ENCODE results near the gene DSTYK. TPM values are rescaled to one million over a fixed set of nuclear protein-coding genes. Genes with fewer than 3 reads are reported as not detected.
"Not testable (repeated sequence)": the region's sequence is repeated elsewhere in the genome, so short reads cannot be mapped to it uniquely, and the experiment has no call there.

The DSTYK gene
- total and polyA plus RNA-seq, 4 donors: 3.5 to 19.3 (median 7.1) TPM

DNA sequence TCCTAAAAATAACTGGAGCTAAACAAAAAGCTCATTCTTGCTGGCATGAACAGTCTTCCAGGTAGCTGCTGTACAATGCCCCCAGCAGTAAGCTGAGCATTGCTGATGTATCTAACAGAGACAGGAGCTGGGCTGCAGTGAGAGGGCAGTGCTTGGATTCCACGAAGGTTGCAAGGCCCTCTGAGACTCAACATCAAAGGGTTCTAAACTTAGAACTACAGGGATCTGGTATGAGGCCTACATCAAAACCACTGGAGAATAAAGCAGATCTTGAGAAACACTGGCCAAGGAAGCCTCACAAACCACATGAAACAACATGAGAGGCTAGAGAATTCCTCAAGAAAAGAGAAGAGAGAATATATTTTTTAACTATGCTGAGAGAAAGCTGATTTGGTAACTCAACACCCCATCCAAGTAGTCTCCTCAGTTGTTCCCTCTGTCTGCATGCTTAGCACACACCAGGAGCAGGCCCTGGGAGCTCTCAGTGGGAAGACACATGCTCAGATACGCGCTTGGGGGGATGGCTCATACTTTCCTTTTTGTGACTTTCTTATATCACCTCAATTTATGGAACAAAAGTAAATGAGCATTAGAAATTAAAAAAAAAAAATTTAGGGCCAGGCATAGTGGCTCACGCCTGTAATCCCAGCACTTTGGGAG, 27.7 kb downstream of the DSTYK start:
- no peak overlapping the region for H3K27ac ChIP-seq (ENCODE audit: low read depth in 1 of 2, low read length in 1 of 2)
- H3K36me3 ChIP-seq (ENCODE audit: control insufficient read depth in 4 of 4, insufficient read depth in 4 of 4, low read length in 4 of 4): peaks cover 4 to 11% (median 6%) of the 10 kb centered on the region in 4 donors
- H3K27me3 ChIP-seq (ENCODE audit: control insufficient read depth in 3 of 3, insufficient read depth in 3 of 3, low read length in 2 of 3): no peaks in the 10 kb centered on the region
- H3K4me3 ChIP-seq: no peak overlapping the region
- TF ChIP-seq, protein P1, sequence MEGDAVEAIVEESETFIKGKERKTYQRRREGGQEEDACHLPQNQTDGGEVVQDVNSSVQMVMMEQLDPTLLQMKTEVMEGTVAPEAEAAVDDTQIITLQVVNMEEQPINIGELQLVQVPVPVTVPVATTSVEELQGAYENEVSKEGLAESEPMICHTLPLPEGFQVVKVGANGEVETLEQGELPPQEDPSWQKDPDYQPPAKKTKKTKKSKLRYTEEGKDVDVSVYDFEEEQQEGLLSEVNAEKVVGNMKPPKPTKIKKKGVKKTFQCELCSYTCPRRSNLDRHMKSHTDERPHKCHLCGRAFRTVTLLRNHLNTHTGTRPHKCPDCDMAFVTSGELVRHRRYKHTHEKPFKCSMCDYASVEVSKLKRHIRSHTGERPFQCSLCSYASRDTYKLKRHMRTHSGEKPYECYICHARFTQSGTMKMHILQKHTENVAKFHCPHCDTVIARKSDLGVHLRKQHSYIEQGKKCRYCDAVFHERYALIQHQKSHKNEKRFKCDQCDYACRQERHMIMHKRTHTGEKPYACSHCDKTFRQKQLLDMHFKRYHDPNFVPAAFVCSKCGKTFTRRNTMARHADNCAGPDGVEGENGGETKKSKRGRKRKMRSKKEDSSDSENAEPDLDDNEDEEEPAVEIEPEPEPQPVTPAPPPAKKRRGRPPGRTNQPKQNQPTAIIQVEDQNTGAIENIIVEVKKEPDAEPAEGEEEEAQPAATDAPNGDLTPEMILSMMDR (IDR thresholded peaks at IDR 0.05; ENCODE audit: control extremely low read depth, extremely low read depth): no peak
- no peaks in the 10 kb centered on the region for H3K9me3 ChIP-seq (ENCODE audit: control insufficient read depth in 4 of 4, insufficient read depth in 3 of 4, low read length in 3 of 4)
- no peak for DNase-seq
- ATAC-seq (ENCODE audit: insufficient read depth, low FRiP score): no peak
- H3K4me1 ChIP-seq (ENCODE audit: control insufficient read depth in 5 of 5, insufficient read depth in 5 of 5, low read length in 5 of 5): peaks cover 4 to 16% (median 6%) of the 10 kb centered on the region in 5 donors
- no peak overlapping the region for H3K9ac ChIP-seq (ENCODE audit: insufficient read depth in 1 of 2, low read length in 2 of 2)
- 42 to 45% methylated on average over 4 of the region's 4 CpGs for WGBS, 2 donors

DNA sequence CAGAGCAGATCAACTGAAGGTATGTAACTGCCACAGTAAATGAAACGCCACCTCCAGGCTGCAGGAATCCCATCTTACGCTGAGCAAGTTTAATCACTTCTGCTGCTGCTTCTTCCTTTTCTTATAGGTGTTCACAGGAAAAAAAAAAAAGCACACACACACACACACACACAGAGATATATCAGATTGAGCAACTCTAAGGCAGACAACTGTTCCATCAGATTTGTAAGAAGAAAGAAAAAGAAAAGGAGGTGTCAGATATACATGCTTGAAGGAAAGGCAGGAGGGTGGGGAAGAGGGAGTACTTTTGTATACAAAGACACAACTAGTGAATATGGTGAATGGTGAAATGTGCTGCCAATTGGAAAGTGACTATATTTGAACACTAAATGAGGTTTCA, 28.6 kb downstream of the DSTYK start:
- Histone ChIP-seq H3K36me3 (ENCODE audit: control insufficient read depth in 4 of 4, insufficient read depth in 4 of 4, low read length in 4 of 4) (peaks cover 4 to 11% (median 6%) of the 10 kb centered on the region in 4 donors), H3K9ac (ENCODE audit: insufficient read depth in 1 of 2, low read length in 2 of 2) (no peak overlapping the region), H3K9me3 (ENCODE audit: control insufficient read depth in 4 of 4, insufficient read depth in 3 of 4, low read length in 3 of 4) (no peaks in the 10 kb centered on the region), H3K4me3 (no peak overlapping the region), H3K4me1 (ENCODE audit: control insufficient read depth in 5 of 5, insufficient read depth in 5 of 5, low read length in 5 of 5) (peaks cover 0 to 7% (median 5%) of the 10 kb centered on the region in 5 donors), H3K27ac (ENCODE audit: low read depth in 1 of 2, low read length in 1 of 2) (no peak overlapping the region), H3K27me3 (ENCODE audit: control insufficient read depth in 3 of 3, insufficient read depth in 3 of 3, low read length in 2 of 3) (no peaks in the 10 kb centered on the region)
- TF ChIP-seq, protein P1 (IDR thresholded peaks at IDR 0.05; ENCODE audit: control extremely low read depth, extremely low read depth): no peak
- 70 to 82% methylated on average over 2 of the region's 2 CpGs for WGBS, 2 donors
- ATAC-seq (ENCODE audit: insufficient read depth, low FRiP score): no peak
- DNase-seq: no peak

DNA sequence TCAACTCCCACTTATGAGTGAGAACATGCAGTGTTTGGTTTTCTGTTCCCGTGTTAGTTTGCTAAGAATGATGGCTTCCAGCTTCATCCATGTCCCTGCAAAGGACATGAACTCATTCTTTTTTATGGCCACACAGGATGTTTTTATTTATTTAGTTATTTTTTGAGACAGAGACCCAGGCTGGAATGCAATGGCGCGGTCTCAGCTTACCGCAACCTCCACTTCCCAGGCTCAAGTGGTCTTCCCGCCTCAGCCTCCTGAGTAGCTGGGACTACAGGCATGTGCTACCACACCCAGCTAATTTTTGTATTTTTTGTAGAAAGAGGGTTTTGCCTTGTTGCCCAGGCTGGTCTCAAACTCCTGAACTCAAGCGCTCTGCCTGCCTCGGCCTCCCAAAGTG, 31.2 kb downstream of the DSTYK start:
- H3K36me3 ChIP-seq (ENCODE audit: control insufficient read depth in 4 of 4, insufficient read depth in 4 of 4, low read length in 4 of 4); H3K9me3 ChIP-seq (ENCODE audit: control insufficient read depth in 4 of 4, insufficient read depth in 3 of 4, low read length in 3 of 4); H3K27me3 ChIP-seq (ENCODE audit: control insufficient read depth in 3 of 3, insufficient read depth in 3 of 3, low read length in 2 of 3); ATAC-seq (ENCODE audit: insufficient read depth, low FRiP score); DNase-seq; H3K9ac ChIP-seq (ENCODE audit: insufficient read depth in 1 of 2, low read length in 2 of 2); H3K4me3 ChIP-seq; H3K4me1 ChIP-seq (ENCODE audit: control insufficient read depth in 5 of 5, insufficient read depth in 5 of 5, low read length in 5 of 5); H3K27ac ChIP-seq (ENCODE audit: low read depth in 1 of 2, low read length in 1 of 2): not testable (repeated sequence)
- WGBS, 2 donors: 69 to 75% methylated on average over 7 of the region's 7 CpGs

DNA sequence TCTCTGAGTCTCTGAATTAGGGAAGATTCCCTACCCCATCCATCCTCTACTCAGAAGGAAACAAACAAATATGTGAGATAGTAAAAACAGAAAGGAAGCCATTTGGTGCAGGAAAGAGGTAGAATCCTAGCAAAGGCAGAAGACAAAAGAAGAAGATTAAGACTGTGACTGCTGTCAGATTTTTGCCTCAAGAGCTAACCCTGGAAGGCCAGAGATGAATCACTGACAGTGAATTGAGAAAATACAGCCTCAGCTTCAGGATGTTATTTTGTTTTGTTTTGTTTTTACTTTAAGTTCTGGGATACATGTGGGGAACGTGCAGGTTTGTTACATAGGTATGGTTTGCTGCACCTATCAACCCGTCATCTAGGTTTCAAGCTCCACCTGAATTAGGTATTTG, 31.7 kb downstream of the DSTYK start:
- Histone ChIP-seq H3K4me1 (ENCODE audit: control insufficient read depth in 5 of 5, insufficient read depth in 5 of 5, low read length in 5 of 5) (peaks cover 0 to 4% (median 4%) of the 10 kb centered on the region in 5 donors), H3K9me3 (ENCODE audit: control insufficient read depth in 4 of 4, insufficient read depth in 3 of 4, low read length in 3 of 4) (no peaks in the 10 kb centered on the region), H3K27me3 (ENCODE audit: control insufficient read depth in 3 of 3, insufficient read depth in 3 of 3, low read length in 2 of 3) (no peaks in the 10 kb centered on the region), H3K4me3 (no peak overlapping the region), H3K27ac (ENCODE audit: low read depth in 1 of 2, low read length in 1 of 2) (no peak overlapping the region), H3K9ac (ENCODE audit: insufficient read depth in 1 of 2, low read length in 2 of 2) (no peak overlapping the region), H3K36me3 (ENCODE audit: control insufficient read depth in 4 of 4, insufficient read depth in 4 of 4, low read length in 4 of 4) (peaks cover 0 to 9% (median under 1%) of the 10 kb centered on the region in 4 donors)
- ATAC-seq (ENCODE audit: insufficient read depth, low FRiP score): no peak
- TF ChIP-seq, protein P1 (IDR thresholded peaks at IDR 0.05; ENCODE audit: control extremely low read depth, extremely low read depth): no peak
- WGBS, 2 donors: 82 to 96% methylated on average over 2 of the region's 2 CpGs
- DNase-seq: no peak

All from lung (tissue), 12 donors.